GM23338 (cell line): ENCODE results near the gene DAGLA. TPM values are rescaled to one million over a fixed set of nuclear protein-coding genes. Genes with fewer than 3 reads are reported as not detected.

Experiments
- ATAC-seq: fragments of 200-7000 bp; cut with Tn5 transposase; 3 replicates; pipeline ENCODE4 v1.9.1; 2020
- DNase-seq: peaks from one replicate; pipeline ENCODE4 v3.0.0-alpha.2; 2015; ENCODE audit warnings: low spot score
- H2AFZ ChIP-seq: fragments of 200-600 bp; sonication (generic); 2 replicates; pipeline ENCODE4 v1.8.0; 2016; ENCODE audit warnings: antibody characterized with exemption, mild to moderate bottlenecking, moderate library complexity
- H3F3A ChIP-seq: fragments of 200-600 bp; sonication (generic); replicated peaks from 2 replicates; pipeline ENCODE4 v1.8.0; 2017; ENCODE audit warnings: antibody characterized with exemption, mixed run types, low read depth
- H3K27ac ChIP-seq: fragments of 200-600 bp; sonication (generic); 2 replicates; pipeline ENCODE4 v1.6.1; 2016; ENCODE audit warnings: low read depth
- H3K27me3 ChIP-seq: fragments of 200-600 bp; sonication (generic); 2 replicates; pipeline ENCODE4 v1.8.0; 2016; ENCODE audit warnings: mild to moderate bottlenecking, mixed run types, moderate library complexity; ENCODE audit not compliant: insufficient read depth
- H3K36me3 ChIP-seq: fragments of 200-600 bp; sonication (generic); 2 replicates; pipeline ENCODE4 v1.8.0; 2016; ENCODE audit warnings: mild to moderate bottlenecking; ENCODE audit not compliant: insufficient read depth
- H3K4me1 ChIP-seq: fragments of 200-600 bp; sonication (generic); 2 replicates; pipeline ENCODE4 v1.8.0; 2016; ENCODE audit warnings: mild to moderate bottlenecking, moderate library complexity; ENCODE audit not compliant: insufficient read depth
- H3K4me2 ChIP-seq: fragments of 200-600 bp; sonication (generic); 2 replicates; pipeline ENCODE4 v1.7.1; 2017; ENCODE audit warnings: mixed run types
- H3K4me3 ChIP-seq: fragments of 200-600 bp; sonication (generic); 2 replicates; pipeline ENCODE4 v1.6.1; 2016; ENCODE audit warnings: mixed run types
- H3K79me2 ChIP-seq: fragments of 200-600 bp; sonication (generic); replicated peaks from 2 replicates; pipeline ENCODE4 v1.8.0; 2017; ENCODE audit warnings: mild to moderate bottlenecking; ENCODE audit not compliant: insufficient read depth
- H3K9me2 ChIP-seq: fragments of 200-600 bp; sonication (generic); 2 replicates; pipeline ENCODE4 v1.8.0; 2017; ENCODE audit not compliant: insufficient read depth
- H4K20me1 ChIP-seq: fragments of 200-600 bp; sonication (generic); replicated peaks from 2 replicates; pipeline ENCODE4 v1.8.0; 2017; ENCODE audit warnings: mild to moderate bottlenecking; ENCODE audit not compliant: insufficient read depth
- H3K27ac Mint-ChIP-seq: 2 replicates; pipeline ENCODE4 v1.8.0; 2020; ENCODE audit warnings: inconsistent platforms, mild to moderate bottlenecking, moderate library complexity, mixed read lengths
- H3K27me3 Mint-ChIP-seq: 3 replicates; pipeline ENCODE4 v1.8.0; 2022; ENCODE audit warnings: low read depth, mild to moderate bottlenecking, moderate library complexity, mixed read lengths, inconsistent platforms; ENCODE audit not compliant: insufficient read depth, poor library complexity
- H3K36me3 Mint-ChIP-seq: 3 replicates; pipeline ENCODE4 v1.8.0; 2021; ENCODE audit warnings: low read depth, mild to moderate bottlenecking, inconsistent platforms, moderate library complexity, mixed read lengths
- H3K4me1 Mint-ChIP-seq: 3 replicates; pipeline ENCODE4 v1.8.0; 2020; ENCODE audit warnings: mild to moderate bottlenecking, inconsistent platforms, mixed read lengths
- H3K4me3 Mint-ChIP-seq: 3 replicates; pipeline ENCODE4 v1.8.0; 2021; ENCODE audit warnings: moderate library complexity, mild to moderate bottlenecking, inconsistent platforms, mixed read lengths
- H3K9me3 Mint-ChIP-seq: 3 replicates; pipeline ENCODE4 v1.8.0; 2020; ENCODE audit warnings: moderate library complexity, mild to moderate bottlenecking, inconsistent platforms, mixed read lengths
- CTCF ChIP-seq, 2 experiments: fragments of 200-600 bp in 1 of 2; sonication (generic) in 1 of 2; conservative IDR thresholded peaks; 2 replicates each; pipeline versions ENCODE4 v1.5.1 to v1.6.1; 2016 to 2017; ENCODE audit warnings: antibody characterized with exemption in 2 of 2, low read depth in 2 of 2, mild to moderate bottlenecking in 2 of 2, moderate library complexity in 1 of 2
- EZH2phosphoT487 ChIP-seq: fragments of 200-600 bp; sonication (generic); IDR thresholded peaks from one replicate; pipeline ENCODE4 v1.8.1; 2018; ENCODE audit warnings: antibody characterized with exemption; ENCODE audit not compliant: unreplicated experiment
- JUNB ChIP-seq: IDR thresholded peaks from one replicate; pipeline ENCODE4 v1.6.1; 2016; ENCODE audit warnings: antibody characterized with exemption; ENCODE audit not compliant: unreplicated experiment
- ZNF331 ChIP-seq: fragments of 250-450 bp; sonication (Bioruptor Pico); IDR thresholded peaks from 2 replicates; pipeline ENCODE4 v1.5.0; 2020; ENCODE audit warnings: low read depth, mild to moderate bottlenecking, moderate library complexity
- ZNF462 ChIP-seq: fragments of 250-450 bp; sonication (Bioruptor Pico); IDR thresholded peaks from 2 replicates; pipeline ENCODE4 v1.5.0; 2020; ENCODE audit warnings: mild to moderate bottlenecking, moderate library complexity
- polyA plus RNA-seq: library from polyadenylated mRNA; unstranded; fragments of >200 nt; fragmentation: Nextera tagmentation; extraction: Ambion mirVana; gene quantifications from 2 replicates; pipeline ENCODE4 v1.2.1, GENCODE V29; 2016
- total RNA-seq: library from RNA; depleted of rRNA; stranded (reverse); fragments of >200 nt; shearing (Covaris generic); gene quantifications from 2 replicates; pipeline ENCODE4 v1.2.3, GENCODE V29; 2014

Gene DAGLA
- total and polyA plus RNA-seq, 2 experiments from 2014 or later = 0.55 to 2.5 TPM

- H3K4me2 ChIP-seq = no peak overlapping the region
- H3F3A ChIP-seq = no peaks in the 10 kb centered on the region
- ATAC-seq (no peak), DNase-seq (no peak)
- Mint-ChIP-seq H3K9me3 (no peaks in the 10 kb centered on the region; the same call in 2 of the 3 replicates), H3K4me1 (no peaks in the 10 kb centered on the region; the same call in 2 of the 3 replicates), H3K27me3 (peaks cover 7% of the 10 kb centered on the region), H3K36me3 (peaks cover 9% of the 10 kb centered on the region), H3K4me3 (no peak overlapping the region), H3K27ac (no peak overlapping the region)
- H3K36me3 ChIP-seq = no peaks in the 10 kb centered on the region
- H4K20me1 ChIP-seq = no peaks in the 10 kb centered on the region
- H3K4me3 ChIP-seq = no peak overlapping the region
- no peaks in the 10 kb centered on the region for H3K4me1 ChIP-seq
- no peaks in the 10 kb centered on the region for H3K27me3 ChIP-seq
- H2AFZ ChIP-seq = no peak overlapping the region
- H3K79me2 ChIP-seq = no peaks in the 10 kb centered on the region
- H3K27ac ChIP-seq = no peak overlapping the region
- no peaks in the 10 kb centered on the region for H3K9me2 ChIP-seq
- TF ChIP-seq EZH2phosphoT487 (no peak), ZNF462 (CRISPR knock-in tag) (no peak), CTCF (conservative IDR thresholded peaks at IDR 0.05; ENCODE audit: low read depth in 2 of 2) (no peak), JUNB (no peak), ZNF331 (CRISPR knock-in tag) (no peak)
Observed at GRCh38 chr11:61726775-61727174, 46.6 kb downstream of the DAGLA start.
